HL-60/S4 treated with retinoic acid at 250 ng/mL for 4 days and 3 days (cell line): ENCODE measurements around the gene ALPL.
"Not testable (repeated sequence)": the region's sequence is repeated elsewhere in the genome, so short reads cannot be mapped to it uniquely, and the experiment has no call there.

ENCODE experiments used
- in situ Hi-C: fragments of 300-500 bp; cut with MboI; formaldehyde crosslinking; loops from 2 replicates; pipeline ENCODE4 v1.7.0; 2022; ENCODE audit warnings: low sequenced_read_pairs

ALPL gene

DNA sequence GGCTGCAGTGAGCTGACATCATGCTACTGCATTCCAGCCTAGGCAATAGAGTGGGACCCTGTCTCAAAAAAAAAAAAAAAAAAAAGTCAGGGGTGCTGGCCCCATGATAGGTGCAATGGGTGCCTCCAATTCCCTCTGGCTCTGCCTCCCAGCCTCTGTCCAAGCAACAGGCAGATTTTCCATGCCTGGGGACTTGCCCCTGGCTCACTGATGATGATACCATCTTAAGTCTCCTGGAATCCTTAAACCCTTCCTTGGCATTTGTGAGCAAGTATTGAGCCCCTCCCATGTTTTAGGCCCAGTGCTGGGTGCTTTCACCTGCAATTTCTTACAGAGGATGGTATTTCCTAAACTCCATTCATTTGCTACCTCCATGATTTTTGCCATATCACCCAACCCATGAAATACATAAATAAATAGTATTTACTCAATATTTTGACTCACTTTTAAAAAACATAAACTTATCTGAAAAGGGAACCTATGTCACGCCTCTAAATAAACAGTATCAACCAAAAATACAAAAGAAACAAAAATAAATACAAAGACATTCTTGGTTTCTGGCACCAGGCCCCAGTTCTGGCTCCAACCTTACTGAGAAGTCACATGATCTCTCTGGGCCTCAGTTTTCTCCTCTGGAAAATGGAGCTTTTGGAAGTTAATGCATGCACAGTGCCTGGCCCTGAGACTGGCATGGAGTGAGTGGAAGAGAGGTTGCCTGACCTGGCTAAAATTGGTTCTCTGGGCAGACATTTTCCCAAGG, 1.5 kb upstream of the ALPL start:
- in situ Hi-C loops = no loop called here

GRCh38 chr1:21508580-21509350, 458 bp upstream of the ALPL start:
- in situ Hi-C loops = no loop called here

- in situ Hi-C loops = no loop called here
Observed at GRCh38 chr1:21510113-21510493, 880 bp downstream of the ALPL start.

DNA sequence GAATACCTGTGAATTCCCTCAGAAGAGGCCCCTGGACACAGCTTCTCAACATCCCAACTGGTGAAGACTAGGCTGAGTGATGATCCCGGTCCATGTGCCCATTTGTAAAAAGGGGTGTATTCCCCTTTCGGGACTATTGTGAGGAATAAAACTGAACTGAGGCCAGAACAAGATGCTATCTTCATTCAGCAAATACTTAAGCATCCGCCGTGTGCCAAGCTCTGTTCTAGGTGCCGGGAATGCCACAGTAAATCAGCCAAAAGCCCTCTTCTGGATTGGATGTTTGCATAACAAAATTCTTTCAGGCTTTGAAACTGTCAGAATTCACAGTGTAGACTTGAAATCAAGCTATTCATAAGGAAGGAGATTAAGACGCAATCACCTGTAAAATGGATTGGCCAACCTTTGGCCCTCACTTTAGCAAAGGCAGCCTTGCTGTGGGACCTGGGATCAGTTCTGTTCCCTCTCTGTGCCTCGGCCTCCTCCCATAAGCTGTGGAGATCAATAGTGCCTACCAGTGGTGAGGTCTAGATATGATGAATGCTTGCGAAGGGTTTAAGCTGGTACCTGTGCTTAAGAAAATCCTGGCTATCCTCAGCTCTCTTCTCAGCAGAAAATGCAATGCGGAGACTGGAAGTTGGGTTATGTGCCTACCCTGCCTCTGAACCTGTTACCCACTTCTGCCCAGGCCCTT, 1.8 kb downstream of the ALPL start:
- in situ Hi-C loops = no loop called here

GRCh38 chr1:21511579-21512522, 2.6 kb downstream of the ALPL start:
- in situ Hi-C loops = no loop called here

DNA sequence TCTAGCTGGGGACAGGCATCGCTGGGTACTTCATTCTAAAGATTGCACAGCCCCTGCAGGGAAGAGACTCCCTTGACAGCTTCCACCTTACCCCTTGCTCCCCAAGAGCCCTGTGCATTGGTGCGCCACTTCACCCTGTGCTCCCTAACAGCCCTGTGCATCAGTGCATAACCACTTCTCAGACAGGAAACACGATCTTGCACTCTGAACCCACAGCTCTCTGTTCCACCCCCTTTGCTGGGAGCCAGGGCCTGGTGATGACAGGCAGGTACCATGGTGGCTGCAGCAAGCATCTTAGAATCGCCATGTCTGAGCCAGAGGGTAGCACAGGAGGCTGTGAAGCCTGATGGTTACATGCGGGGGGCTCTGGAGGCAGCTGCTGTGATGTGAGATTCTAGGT, 5.0 kb downstream of the ALPL start:
- in situ Hi-C loops = no loop called here

DNA sequence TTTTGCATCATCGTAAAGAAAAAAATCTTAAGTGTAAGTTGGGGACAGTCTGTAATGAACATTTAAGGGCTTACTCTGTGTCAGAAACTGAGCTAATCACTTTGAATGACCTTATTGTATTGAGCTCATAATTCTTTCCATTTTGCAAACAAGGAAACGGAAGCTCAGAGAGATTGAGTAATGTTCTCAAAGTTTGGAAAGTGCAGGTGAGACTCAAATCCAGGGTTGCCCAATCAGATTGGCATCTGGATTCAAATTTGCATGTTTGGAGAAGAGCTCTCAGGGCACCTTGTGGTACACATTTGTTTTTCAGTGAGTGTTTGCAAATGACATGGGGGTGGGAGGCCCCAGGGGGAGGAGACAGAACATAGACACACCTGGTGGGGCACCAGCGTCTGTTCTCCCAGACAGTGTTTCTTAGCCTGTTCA, 8.0 kb downstream of the ALPL start:
- in situ Hi-C loops = no loop called here

DNA sequence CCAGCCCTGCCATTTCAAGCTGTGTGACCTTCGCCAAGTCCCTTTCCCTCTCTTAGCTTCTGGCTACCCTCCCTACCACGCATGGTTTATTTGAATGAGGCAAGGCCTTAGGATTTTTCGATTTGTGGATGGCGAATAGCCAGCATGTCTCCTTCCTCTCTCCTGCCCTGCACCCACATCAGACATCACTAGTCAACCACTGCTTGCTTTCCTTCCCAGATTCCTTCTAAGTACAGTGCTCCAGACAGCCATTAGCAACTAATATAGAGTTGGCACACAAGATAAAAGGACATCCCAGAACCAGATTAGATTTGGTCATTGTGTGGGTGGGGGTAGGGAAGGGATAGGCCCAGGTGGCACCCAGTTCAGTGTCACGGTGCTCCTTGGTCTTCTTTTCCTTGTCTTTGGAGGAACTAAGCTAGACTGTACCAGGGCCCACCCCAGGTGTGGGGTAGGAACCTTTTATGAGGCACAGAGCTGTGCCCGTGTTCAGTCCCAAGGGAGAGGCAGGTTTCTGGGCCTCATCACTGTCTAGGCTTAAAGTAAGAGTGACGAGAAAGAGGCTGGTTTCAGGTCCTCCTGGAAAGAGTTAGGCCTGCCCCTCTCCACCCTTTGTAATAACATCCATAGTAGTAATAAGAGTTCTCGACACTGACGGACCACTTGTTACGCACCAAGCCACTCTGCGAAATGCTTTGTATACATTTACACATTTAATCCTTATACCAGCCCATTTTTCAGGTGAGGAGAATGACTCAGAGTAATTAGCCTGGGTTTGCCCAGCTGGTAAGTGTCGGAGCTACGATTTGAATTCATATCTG, 8.6 kb downstream of the ALPL start:
- in situ Hi-C loops = no loop called here

DNA sequence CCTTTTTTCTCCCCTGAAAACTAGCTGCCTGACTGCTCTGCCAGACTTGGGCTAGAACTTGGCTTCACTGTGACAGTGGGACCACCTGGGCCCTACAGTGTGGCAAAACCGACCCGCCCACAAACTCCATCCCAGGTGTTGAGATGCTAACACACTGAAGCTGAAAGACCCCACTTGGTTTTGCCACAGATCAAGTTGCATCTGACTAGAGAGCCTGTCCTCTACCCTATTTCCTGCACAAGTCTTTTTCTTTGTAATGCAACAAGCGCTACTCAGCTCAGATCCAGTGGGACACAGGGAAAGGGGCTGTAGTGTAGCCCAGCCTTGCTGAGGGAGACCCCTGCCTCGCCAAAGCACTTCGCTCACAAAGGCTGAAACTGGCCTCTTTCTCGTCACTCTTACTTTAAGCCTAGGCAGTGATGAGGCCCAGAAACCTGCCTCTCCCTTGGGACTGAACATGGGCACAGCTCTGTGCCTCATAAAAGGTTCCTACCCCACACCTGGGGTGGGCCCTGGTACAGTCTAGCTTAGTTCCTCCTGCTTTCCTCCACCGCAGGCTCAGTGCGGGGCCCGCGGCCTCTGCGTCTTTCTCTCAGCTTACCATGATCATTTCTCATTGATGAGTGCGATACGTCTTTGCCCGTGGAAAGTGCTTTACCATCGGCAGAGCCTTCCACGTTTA, 9.7 kb downstream of the ALPL start:
- in situ Hi-C loops = no loop called here

GRCh38 chr1:21519486-21520070, 10.4 kb downstream of the ALPL start:
- in situ Hi-C loops = not testable (repeated sequence)

DNA sequence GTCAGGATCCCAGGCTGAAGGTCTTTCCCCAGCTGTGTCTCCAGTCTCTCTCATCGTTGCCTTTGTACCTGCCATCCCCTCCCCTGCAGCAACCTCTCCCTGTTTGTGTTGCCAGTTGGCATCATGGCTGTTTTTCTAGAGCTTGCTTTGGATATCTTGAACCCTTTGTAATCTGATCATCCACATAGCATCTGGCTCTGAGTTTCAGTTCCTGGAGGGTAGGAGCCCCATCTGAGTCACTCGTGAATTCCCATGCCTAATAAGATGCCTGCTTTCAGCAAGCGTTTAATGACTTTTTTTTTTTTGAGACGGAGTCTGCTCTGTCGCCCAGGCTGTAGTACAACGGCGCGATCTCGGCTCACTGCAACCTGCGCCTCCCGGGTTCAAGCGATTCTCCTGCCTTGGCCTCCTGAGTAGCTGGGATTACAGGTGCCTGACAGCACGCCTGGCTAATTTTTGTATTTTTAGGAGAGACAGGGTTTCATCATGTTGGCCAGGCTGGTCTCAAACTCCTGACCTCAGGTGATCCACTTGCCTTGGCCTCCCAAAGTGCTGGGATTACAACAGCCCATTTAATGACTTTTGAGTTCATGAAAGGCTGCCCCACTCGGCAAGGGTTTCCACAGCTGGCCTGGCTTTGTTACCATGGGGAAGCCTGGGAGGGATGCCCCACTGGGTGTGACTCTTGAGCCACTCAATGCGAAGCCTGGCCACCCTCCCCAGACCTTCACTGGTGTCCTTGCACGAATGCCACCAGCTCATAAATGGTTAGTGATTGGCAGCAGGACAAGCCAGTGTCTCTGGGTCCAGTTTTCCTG, 11.9 kb downstream of the ALPL start:
- in situ Hi-C loops = no loop called here

GRCh38 chr1:21521717-21522060, 12.5 kb downstream of the ALPL start:
- in situ Hi-C loops = no loop called here

DNA sequence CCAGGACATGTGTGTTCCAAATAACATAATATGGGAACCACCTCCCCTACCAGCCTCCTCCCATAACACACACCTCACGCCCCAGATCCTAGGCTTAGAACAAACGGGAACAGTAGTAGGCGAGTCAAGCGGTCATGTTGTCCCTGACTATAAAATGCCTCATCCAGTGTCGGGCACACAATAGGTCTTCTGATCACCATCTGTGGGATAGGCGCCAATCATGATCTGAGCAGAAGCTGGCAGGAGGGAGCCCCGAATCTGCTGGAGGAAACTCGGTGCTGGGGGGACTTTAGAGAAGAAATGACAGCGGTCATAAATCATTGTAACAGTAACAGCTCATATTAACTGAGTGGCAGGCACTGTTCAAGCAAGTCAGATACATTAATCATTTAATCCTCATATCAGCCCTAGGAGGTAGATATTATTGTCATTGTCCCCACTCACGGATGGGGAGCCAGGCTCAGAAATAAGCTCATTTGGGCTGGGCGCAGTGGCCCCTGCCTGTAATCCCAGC, 13.4 kb downstream of the ALPL start:
- in situ Hi-C loops = no loop called here

- in situ Hi-C loops = no loop called here
Observed at GRCh38 chr1:21523297-21523813, 14.1 kb downstream of the ALPL start.

DNA sequence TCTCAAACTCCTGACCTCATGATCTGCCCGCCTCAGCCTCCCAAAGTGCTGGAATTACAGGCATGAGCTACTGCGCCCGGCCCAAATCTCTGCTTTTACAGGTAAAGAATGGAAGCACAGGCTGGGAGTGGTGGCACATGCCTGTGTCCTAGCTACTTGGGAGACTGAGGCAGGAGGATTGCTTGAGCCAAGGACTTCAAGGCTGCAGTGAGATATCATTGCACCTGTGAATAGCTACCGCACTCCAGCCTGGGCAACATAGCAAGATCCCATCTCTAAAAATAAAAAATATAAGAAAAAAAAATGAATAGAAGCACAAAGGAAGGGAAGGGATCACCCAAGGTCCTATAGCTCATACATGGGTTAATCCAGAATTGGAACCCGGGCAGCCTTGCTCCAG, 15.0 kb downstream of the ALPL start:
- in situ Hi-C loops = no loop called here

GRCh38 chr1:21524686-21525339, 15.6 kb downstream of the ALPL start:
- in situ Hi-C loops = no loop called here

DNA sequence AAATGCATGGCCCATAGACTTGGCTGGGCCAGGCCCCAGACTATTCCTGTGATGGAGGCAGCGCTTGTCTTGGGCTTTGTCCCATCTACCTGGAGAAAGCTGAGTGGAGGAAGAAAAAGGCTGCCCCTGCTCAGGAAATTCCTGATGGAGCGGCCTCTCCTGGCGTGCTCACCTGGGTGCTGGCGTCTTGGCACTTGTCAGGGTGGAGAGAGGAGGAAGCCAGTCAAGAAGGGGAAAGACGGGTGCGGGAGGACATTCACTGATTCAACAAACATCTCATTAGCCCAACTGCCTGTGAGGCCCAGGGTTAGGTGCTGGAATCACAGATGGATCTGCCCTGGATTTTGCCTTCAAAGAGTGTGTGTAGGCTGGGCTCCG, 16.1 kb downstream of the ALPL start:
- in situ Hi-C loops = no loop called here
